HG02678 (cell line): ENCODE results near the gene LAMA5.

Experiments
- ATAC-seq: cut with Tn5 transposase; IDR thresholded peaks from one replicate; pipeline ENCODE4 v1.9.1; 2021; ENCODE audit warnings: mild to moderate bottlenecking, moderate library complexity; ENCODE audit not compliant: unreplicated experiment

Gene LAMA5

DNA sequence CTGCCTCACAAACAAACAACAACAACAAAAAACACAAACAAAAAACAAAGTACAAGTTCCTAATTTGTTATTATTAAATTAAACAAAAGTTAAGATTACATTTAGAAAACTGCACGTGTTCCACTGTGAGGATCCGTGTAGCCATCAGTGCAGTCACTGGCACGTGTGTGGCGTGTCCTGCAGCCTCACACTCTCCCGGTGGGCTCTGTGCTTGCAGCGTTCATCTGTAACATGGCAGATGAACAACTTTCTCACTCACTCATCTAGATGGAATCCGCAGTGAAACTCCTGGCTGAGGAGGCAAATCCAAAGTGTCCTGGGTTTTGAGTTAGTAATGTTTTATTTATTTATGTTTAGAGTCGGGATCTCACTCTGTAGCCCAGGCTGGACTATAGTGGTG lies 77.2 kb downstream of the LAMA5 start:
- no peak for ATAC-seq

DNA sequence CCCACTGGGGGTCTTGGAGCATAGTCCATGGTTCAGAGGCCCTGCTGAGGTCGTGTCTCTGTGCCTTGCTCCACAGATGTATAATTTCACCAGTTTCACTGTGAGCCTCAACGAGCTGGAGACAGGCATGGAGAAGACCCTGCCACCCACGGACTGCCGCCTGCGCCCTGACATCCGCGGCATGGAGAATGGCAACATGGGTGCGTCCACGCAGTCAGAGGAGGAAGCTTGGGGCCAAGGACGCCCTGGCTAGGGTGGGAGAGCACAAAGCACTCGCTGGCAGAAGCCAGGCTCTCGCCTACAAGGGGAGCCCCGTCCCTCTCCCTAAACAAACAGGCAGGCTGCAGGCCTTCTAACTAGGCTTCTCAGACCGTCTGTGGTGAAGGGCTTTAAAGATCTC lies 78.0 kb downstream of the LAMA5 start:
- ATAC-seq: no peak

DNA sequence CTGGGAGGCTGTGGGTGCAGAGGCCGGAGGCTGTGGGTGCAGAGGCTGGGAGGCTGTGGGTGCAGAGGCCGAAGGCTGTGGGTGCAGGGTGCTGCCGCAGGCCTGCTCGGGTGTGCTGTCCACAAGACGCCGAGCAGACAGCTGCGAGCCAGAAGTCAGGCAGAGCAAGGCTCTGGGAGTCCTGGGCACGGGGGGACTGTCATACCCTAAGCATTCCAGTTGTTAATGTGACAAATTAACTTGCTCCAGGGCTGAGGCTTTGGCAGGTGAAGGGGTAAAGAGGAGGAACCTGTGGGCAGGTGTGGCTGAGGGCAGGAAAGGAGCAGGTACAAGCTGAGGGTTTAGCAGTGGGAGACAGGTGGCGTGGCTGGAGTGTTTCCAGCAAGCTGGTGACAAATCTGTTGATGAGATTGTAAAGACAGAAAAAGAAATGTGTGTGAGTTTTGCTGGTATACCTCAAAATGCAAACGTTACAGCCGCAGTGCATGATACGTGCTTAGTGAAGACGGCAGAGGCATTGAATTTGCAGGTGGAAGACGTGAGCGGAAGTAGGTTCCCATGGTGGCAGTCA lies 78.5 kb downstream of the LAMA5 start:
- no peak for ATAC-seq

DNA sequence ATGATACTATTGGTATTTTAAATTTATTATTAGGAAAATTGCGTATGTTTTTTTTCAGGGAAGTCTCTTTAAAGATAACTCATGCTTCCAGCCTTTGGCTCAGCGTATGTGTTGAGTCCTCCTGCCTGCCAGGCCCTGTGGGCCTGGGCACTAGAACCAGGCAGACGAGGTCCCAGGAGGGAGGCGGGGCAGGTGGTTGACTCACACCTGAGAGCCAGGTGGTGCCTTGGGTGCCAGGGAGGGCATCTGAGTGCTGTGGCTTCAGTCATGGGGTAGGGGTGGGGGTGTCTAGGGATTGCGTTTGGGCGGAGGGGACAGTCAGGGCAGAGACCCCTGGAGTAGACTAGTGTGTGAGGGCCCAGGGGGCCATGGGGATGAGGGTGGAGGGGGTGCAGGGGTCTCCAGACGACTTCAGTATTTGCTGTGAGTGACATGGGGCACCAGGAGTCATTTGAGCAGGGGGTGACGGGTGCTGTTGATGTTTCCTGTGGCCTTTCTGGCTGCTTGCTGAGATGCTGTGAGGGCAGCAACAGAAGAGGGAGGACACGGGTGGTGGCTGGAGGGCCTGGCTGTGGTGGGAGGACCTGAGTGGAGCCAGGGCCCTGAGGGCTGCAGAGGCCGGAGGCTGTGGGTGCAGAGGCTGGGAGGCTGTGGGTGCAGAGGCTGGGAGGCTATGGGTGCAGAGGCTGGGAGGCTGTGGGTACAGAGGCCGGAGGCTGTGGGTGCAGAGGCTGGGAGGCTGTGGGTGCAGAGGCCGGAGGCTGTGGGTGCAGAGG lies 79.2 kb downstream of the LAMA5 start:
- no peak for ATAC-seq

DNA sequence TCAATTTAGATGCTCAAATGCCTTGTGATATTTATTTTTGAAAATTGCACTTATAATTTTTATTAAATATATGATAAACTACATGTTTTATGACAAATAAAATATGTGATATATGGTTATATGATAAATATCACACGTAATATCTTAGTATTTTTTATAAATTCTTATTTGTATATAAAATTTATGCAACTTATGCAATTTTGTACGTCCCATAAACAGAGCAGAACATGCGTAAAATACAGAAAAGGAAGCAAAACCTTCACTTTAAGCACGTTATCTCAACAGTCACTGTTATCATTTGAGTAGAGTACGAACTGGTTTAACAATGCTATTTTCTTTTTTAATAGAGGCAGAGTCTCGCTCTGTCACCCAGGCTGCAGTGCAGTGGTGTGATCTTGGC lies 80.0 kb downstream of the LAMA5 start:
- ATAC-seq: no peak

DNA sequence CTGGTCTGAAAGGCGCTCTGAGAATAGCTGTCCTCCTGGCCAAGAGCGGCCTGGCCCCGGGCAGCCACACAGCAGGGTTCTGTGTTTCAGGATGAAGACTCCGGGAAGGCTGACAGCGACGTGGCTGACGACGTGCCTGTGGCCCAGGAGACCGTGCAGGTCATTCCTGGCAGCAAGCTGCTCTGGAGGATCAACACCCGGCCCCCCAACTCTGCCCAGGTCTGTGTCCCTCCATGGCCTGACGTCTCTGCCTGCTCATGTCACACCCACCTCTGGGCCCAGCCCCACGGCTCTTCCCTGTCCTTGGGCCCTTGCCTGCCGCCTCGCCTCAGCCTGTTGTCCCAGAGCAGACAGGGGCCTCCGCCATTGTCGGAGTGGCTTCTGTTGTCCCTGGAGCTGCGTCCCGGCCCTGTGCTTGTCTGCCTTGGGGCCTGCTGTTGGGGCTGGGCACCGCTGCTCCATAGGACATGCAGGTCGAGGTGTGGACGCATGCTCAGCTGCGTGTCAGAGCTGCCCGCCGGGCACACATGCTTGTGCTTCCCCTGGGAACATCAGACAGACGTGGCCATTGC lies 80.5 kb downstream of the LAMA5 start:
- no peak for ATAC-seq

DNA sequence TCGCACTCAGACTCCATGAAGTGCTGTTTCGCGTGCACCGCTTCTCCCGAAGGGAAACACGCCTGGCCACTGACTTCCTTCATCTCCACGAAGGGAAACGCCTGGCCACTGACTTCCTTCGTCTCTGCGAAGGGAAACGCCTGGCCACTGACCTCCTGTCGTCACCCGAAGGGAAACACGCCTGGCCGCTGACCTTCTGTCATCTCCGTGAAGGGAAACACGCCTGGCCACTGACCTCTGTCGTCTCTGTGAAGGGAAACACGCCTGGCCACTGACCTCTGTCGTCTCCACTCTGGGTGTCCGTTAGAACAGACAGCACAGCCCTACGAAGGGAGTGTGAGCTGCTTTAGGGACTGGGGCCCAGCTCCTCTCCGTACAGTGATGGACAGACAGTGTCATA lies 81.4 kb downstream of the LAMA5 start:
- ATAC-seq: no peak

DNA sequence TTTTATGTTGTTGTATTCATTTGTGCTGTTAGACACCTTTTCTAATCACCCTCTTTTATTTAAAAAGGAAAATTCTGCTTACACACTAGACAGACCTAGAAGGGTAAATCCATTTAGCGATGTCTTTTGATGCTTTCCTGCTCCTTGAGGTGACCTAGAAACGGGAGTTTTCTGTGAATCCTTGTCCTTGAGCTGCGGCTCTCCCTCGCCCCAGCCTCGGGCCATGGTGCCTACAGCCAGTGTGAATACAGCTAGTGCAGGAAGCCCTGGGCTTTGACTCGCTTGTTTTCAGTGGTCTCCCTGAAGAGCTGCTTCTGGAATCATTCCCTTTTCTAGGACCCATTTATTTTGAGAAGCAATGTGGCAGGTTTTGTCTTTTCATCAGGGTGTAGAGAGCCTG lies 82.0 kb downstream of the LAMA5 start:
- ATAC-seq: no peak

DNA sequence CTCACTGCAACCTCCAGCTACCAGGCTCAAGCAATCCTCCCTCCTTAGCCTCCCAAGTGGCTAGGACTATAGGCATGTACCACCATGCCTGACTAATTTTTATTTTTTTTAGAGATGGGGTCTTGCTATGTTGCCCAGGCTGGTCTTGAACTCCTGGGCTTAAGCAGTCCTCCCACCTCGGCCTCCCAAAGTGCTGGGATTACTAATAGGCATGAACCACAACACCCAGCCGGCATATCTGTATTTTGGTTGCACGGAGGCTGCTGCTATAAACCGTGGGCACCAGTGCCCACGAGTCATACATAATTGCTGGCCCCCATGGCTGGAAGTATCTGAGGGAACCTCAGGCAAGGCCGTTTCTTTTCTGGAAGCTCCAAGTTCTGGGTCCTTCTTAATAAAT lies 82.7 kb downstream of the LAMA5 start:
- ATAC-seq: no peak

DNA sequence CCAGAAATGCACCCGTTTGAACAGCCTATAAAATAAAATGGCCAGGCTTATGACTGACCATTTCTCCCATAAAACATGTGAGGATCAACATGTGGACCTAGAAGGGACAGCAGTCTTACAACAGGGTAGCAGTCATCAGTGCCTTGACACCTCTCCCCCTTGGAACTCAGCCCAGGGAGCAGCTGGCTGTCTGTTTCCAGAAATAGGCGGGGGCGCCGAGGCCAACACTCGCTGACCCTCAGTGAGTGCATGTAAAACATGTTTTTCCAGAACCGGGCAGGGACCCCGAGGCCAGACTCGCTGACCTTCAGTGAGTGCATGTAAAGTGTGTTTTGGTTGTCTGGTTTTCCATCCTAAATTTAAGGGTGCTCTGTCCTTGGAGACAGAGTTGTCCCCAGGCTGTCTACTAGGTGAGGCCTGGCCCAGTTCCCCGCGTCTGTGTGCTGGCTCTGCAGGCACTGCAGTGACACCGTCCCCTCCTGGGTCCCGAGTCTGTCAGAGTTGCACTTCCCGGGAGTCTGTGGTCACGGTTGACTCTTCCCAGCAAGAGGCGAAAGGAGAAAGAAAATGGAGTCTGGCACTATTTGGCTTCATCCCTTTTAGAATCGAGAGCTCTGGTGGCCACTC lies 84.1 kb downstream of the LAMA5 start:
- ATAC-seq: no peak

DNA sequence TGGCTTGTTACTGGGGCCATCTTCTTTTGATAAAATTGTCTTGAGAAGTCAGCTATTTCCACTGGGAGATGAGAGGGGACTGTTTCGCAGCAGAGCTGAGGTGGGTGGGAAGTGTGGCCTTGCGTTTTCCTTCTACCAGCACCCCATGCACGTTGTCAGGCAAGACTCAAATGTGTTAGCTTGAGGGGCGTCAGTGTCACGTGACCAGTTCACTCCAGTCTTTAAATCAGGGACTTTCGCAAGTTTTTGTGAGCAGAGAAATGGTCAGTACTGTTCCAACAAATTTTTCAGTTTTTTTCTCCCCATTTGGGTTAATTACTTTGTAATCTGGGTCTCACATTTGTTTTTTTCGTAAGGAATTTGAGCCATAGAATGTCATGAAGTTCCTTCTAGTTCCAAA lies 85.0 kb downstream of the LAMA5 start:
- no peak for ATAC-seq

DNA sequence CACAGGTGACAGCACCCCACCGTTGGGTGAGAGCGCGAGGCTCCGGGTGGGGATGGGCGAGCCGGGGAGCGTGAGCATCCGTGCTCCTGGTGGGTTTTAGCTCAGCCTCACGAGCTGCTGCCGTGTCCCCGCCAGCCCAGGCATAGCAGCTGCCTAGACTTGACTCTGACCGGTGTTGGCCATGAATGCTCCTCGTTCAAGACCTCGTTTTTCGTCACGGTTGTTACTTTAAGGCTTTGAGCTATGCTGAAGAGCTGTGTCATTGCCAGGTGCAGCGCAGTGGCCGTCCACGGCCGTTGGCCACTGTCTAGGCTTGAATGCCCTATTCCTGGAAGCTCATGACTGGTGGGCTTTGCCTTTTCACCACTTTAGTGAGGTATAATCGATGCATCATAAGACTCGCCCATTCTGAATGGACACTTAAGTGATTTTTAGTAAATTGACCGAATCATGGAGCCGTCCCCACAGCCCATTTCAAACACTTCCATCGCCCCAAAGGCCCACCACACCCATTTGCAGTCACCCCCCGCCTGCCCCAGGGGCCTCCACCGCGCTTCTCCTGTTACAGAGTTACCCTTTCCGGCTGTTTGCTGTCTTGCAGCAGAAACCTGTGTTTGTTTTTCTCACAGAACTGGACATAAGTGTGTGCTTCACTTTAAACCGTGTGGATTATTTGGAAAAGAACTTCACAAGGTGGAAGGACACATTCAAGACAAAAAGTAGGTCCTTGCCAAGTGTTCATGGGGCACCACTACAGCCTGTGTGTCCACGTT lies 85.8 kb downstream of the LAMA5 start:
- no peak for ATAC-seq

DNA sequence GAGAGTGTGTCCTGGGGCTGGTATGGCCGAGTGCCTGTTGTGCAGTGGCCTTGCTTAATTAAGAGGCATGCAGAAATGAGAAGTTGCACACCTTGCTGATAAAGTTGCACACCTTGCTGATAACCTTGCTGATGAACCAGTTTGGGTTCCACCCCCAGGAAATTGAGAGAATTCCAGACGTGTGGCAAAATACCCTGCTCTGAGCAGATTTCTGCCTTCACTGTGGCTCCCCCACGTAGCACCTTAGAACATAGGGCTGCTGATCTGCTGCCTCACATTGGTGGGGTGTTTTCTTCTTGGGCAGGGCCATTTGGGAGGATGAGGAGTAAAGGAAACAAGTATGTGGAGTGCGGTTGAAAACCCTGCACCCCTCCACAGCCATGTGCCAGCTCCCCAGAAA lies 86.8 kb downstream of the LAMA5 start:
- no peak for ATAC-seq

DNA sequence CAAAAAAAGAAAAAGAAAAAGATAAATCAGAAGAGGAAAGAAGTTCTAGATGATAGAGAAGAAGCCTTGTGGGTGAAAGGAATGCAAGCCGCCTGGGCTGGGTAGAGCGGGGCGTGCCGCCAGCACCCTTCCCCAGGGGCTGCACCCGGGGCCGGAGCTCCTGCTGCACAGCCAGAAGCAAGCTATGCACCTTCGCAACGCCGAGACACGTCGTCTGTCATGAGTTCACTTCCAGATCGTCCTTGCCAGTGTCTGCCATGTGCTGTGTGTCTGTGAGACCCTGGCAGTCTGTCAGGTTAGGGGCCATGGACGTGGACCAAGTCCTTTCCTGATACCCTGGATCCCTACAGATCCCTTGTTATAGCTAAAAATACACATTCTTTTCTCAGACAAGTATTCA lies 89.9 kb downstream of the LAMA5 start:
- ATAC-seq: no peak

DNA sequence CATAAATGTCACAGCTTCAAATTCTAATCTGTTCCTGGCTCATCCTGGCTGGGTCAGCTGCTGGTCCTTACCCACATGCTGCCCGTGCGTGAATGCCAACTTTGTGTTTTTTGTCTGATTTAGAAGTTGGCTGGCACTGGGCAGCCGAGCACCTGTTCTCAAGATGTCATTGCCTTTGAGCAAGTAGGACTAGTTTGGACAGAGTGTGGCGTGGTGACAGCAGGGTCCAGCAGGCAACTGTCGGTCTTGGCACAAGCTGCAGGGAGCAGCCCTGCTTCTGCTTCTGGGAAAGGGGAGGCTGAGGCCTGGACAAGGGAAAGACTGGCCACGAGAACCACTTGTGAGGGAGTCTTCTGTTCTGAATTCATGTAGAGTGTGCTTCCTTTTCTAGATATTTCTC lies 90.7 kb downstream of the LAMA5 start:
- no peak for ATAC-seq

DNA sequence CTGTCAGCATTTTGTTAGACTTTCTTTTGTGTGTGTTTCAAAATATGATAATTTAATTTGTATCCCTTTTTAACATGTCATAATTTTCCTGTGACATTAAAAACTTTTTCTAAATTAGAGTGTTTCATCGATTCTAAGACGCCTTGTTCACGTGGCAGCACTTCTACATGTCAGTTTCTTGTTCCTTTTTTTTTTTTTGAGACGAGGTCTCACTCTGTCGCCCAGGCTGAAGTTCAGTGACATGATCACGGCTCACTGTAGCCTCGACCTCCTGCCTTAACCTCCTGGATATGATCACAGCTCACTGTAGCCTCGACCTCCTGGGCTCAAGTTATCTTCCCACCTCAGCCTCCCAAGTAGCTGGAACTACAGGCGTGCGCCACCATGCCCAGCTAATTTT lies 91.9 kb downstream of the LAMA5 start:
- ATAC-seq: no peak

DNA sequence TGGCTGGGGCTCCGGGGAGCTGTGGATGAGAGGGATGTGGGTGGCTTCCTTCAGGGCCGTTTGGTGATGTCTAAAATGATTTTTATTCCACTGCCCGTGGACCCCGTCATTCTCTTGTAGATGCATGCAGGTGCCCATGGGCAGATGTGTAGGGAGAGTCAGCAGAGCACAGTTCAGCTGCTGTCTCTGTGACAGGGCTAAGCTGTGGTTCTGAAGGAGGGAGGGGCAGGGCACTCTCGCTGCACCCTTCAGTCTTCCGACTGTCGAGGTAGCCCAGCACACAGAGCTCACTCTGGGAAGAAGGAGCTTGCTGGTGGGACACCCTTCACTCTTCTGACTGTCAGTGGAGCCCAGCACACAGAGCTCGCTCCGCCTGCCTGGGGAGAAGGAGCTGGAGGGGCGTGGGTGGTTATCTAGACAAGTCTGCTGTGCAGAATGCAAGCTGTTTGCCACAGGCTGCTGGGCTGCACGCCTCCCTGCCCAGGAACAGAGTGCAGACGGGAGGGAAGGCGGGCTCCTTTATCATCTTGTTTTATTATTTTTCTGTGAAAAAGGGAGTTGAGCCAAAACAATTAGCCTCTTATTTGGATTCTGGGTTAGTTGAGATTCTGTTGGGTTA lies 92.7 kb downstream of the LAMA5 start:
- no peak for ATAC-seq

DNA sequence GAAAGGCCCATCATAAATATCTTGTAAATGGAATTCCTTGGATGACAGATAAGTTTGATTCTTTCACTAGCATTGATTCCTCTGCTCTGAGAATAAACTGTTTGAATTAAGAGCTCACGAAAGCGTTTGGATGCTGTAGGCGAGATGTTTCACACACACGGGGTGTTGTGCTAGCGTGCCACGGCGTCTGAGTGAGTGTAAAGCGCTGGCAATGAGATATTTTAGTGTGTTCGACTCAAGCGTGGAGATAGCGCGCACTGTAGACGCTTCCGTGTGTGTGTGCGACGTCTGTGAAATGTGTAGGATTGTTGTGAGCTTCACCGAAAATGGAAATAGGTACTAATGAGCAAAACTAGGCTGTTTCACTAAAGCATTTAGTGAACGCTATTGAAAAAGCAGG lies 93.7 kb downstream of the LAMA5 start:
- no peak for ATAC-seq

DNA sequence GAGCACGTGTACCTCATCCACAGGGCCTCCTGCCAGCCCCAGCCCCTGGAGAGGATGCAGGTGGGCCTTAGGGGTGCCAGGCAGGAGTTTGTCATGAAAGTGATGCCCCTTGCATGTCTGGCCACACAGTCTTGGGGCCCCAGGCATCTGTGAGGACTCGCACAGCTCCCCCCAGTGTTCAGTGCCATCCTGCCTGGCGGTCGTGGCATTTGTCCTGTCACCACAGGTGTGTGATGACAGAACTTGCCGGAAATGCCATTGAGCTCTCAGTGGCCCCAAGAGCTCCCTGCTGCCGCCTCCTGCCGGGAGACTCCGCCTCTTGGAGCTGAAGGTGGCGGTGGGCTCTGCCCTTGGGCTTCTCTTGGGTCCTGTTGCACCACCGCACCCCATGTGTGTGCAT lies 94.9 kb downstream of the LAMA5 start:
- no peak for ATAC-seq

DNA sequence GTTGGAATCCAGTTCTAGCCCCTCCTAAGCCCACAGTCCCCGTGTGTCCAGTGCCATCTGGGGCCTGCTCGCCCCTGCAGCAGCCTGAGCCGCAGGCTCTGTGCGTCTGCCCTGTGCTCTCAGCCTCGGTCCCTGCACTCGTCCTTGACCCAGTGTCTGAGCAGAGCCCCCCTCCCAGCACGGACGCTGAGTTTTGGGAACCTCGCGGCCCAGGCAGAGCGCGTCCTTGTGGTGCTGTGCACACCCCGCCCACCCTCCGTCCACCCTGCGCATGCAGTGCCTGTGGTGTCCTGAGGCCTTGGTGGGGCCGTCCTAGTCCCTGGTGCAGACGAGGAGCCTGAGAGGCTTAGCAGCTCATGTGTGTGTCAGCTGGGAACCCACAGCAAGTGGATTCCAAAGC lies 97.2 kb downstream of the LAMA5 start:
- ATAC-seq: no peak

DNA sequence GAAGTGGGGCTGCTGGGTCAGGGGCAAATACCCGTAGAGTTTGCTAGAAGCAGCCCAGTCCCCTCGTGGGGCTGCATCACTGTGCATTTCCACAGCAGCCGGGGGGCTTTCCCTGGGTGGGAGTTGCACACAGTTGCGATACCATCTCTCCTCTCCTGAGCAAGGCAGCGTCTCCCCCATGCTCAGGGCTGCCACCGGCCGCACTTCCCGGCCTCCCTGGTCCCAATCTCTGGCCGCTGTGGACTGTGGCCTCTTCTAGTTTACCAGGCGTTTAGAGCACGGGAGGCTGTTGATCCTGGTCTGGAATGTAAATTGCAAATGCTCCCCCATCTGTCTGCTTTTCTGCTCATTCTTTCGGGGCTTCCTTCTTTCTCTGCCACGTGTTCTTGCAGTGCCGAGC lies 97.7 kb downstream of the LAMA5 start:
- no peak for ATAC-seq
